Neural crest cell (in vitro differentiated cells): ENCODE measurements around the gene GNG2. TPM values are rescaled to one million over a fixed set of nuclear protein-coding genes. Genes with fewer than 3 reads are reported as not detected.

Experiments
- DNase-seq: peaks from one replicate; pipeline ENCODE4 v3.0.0; 2021; ENCODE audit warnings: low read depth, mixed read lengths, low spot score
- H3K27ac Mint-ChIP-seq: one replicate; pipeline ENCODE4 v1.8.0; 2021; ENCODE audit warnings: mild to moderate bottlenecking, mixed read lengths; ENCODE audit not compliant: unreplicated experiment
- H3K27me3 Mint-ChIP-seq: 2 replicates; pipeline ENCODE4 v1.8.0; 2021; ENCODE audit warnings: low read depth, mild to moderate bottlenecking, mixed read lengths
- H3K36me3 Mint-ChIP-seq: 2 replicates; pipeline ENCODE4 v1.8.0; 2021; ENCODE audit warnings: low read depth, mild to moderate bottlenecking, mixed read lengths
- H3K4me1 Mint-ChIP-seq: 2 replicates; pipeline ENCODE4 v1.8.0; 2021; ENCODE audit warnings: mixed read lengths
- H3K4me3 Mint-ChIP-seq: one replicate; pipeline ENCODE4 v1.8.0; 2021; ENCODE audit warnings: mild to moderate bottlenecking, mixed read lengths
- H3K9me3 Mint-ChIP-seq: 2 replicates; pipeline ENCODE4 v1.8.0; 2021; ENCODE audit warnings: mixed read lengths
- total RNA-seq: library from RNA; stranded (reverse); gene quantifications from 2 replicates; pipeline ENCODE4 v1.2.1, GENCODE V29; 2021
- TF ChIP-seq, protein P1 (sequence below): fragments of 200-600 bp; sonication (generic); conservative IDR thresholded peaks from 2 replicates; pipeline ENCODE4 v1.5.0; 2021; ENCODE audit warnings: antibody characterized with exemption, mild to moderate bottlenecking

The GNG2 gene
- total RNA-seq, 1 donor from 2014 or later: 174 TPM

DNA sequence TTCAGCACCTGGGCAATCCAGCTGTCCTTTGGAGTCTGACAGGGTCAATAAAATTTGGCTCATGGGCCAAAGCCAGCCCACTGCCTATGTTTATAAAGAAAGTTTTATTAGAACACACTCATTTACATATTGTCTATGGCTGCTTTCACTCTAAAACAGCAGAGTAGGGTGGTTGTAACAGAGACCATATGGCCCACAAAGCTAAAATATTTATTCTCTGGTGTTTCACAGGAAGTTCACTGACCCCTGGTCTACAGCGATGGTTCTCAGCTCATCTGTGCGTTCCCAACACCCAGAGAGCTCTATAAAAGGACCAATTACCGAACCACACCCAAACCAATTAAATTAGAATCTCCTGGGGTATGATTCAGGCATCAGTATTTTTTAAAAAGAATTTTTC lies 91.2 kb downstream of the GNG2 start:
- DNase-seq: no peak
- Mint-ChIP-seq H3K27ac (no peak overlapping the region), H3K36me3 (peaks cover 73% of the 10 kb centered on the region), H3K9me3 (peaks cover 8% of the 10 kb centered on the region), H3K4me3 (no peak overlapping the region), H3K4me1 (peaks cover 47% of the 10 kb centered on the region), H3K27me3 (no peaks in the 10 kb centered on the region)
- TF ChIP-seq, protein P1, sequence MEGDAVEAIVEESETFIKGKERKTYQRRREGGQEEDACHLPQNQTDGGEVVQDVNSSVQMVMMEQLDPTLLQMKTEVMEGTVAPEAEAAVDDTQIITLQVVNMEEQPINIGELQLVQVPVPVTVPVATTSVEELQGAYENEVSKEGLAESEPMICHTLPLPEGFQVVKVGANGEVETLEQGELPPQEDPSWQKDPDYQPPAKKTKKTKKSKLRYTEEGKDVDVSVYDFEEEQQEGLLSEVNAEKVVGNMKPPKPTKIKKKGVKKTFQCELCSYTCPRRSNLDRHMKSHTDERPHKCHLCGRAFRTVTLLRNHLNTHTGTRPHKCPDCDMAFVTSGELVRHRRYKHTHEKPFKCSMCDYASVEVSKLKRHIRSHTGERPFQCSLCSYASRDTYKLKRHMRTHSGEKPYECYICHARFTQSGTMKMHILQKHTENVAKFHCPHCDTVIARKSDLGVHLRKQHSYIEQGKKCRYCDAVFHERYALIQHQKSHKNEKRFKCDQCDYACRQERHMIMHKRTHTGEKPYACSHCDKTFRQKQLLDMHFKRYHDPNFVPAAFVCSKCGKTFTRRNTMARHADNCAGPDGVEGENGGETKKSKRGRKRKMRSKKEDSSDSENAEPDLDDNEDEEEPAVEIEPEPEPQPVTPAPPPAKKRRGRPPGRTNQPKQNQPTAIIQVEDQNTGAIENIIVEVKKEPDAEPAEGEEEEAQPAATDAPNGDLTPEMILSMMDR: no peak

DNA sequence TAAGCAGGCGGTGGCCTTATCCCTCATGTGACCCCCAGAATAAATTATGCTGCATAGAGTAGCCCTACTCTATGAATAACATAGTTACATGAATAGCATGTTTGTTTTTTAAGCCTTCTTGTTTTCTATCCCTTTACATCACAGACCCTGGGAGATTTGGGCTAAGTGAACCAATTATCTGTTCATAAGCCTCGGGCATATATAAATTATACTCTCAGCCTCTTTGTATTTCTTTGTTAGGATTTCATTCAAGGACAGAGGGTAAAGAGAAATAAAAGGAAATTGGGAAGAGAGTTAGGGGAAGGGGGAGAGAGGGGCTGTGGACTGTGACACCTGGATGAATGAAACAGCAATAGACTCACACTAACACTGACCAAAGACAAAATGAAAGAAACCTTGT lies 93.6 kb downstream of the GNG2 start:
- H3K9me3 Mint-ChIP-seq: peaks cover 18% of the 10 kb centered on the region
- peaks cover 46% of the 10 kb centered on the region for H3K4me1 Mint-ChIP-seq
- TF ChIP-seq, protein P1: no peak
- no peak for DNase-seq
- peak overlapping the region; percentile 50 for H3K27ac Mint-ChIP-seq
- peak overlapping the region; percentile 25 for H3K4me3 Mint-ChIP-seq
- H3K27me3 Mint-ChIP-seq: no peaks in the 10 kb centered on the region
- H3K36me3 Mint-ChIP-seq: peaks cover 78% of the 10 kb centered on the region

GRCh38 chr14:51954657-51955056 lies 94.2 kb downstream of the GNG2 start:
- TF ChIP-seq, protein P1: no peak
- Mint-ChIP-seq H3K4me1 (peaks cover 43% of the 10 kb centered on the region), H3K27me3 (no peaks in the 10 kb centered on the region), H3K4me3 (no peak overlapping the region), H3K27ac (peak overlapping the region; percentile 50), H3K36me3 (peaks cover 81% of the 10 kb centered on the region), H3K9me3 (peaks cover 22% of the 10 kb centered on the region)
- no peak for DNase-seq

- Mint-ChIP-seq H3K4me1 (peaks cover 33% of the 10 kb centered on the region), H3K27ac (no peak overlapping the region), H3K4me3 (no peak overlapping the region), H3K27me3 (no peaks in the 10 kb centered on the region), H3K9me3 (peaks cover 28% of the 10 kb centered on the region), H3K36me3 (peaks cover 73% of the 10 kb centered on the region)
- TF ChIP-seq, protein P1: no peak
- no peak for DNase-seq
These were observed 97.5 kb downstream of the GNG2 start for GRCh38 chr14:51957950-51958349.

DNA sequence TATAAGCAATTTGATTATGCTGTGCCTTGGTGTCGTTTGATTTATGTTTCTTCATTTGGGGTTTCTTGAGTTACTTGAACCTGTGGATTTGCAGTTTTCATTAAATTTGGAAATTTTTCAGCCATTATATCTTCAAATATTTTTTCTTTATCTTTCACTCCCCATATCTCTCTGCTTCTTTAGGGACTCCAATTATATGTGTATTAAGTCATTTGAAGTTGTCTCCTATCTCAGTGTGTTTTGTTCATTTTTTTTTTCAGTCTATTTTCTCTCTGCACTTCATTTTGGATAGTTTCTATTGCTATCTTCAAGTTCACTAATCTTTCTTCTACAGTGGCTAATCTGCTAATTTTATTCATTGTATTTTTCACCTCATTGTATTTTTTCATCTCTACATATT lies 99.5 kb downstream of the GNG2 start:
- TF ChIP-seq, protein P1: no peak
- DNase-seq: no peak
- Mint-ChIP-seq H3K27me3 (no peaks in the 10 kb centered on the region), H3K4me1 (peaks cover 26% of the 10 kb centered on the region), H3K27ac (no peak overlapping the region), H3K4me3 (no peak overlapping the region), H3K9me3 (peaks cover 28% of the 10 kb centered on the region), H3K36me3 (peaks cover 68% of the 10 kb centered on the region)

GRCh38 chr14:51960866-51961265 lies 100.5 kb downstream of the GNG2 start:
- H3K4me3 Mint-ChIP-seq: no peak overlapping the region
- peaks cover 28% of the 10 kb centered on the region for H3K9me3 Mint-ChIP-seq
- H3K27me3 Mint-ChIP-seq: no peaks in the 10 kb centered on the region
- DNase-seq: no peak
- H3K36me3 Mint-ChIP-seq: peaks cover 70% of the 10 kb centered on the region
- TF ChIP-seq, protein P1: no peak
- H3K4me1 Mint-ChIP-seq: peaks cover 26% of the 10 kb centered on the region
- H3K27ac Mint-ChIP-seq: peak overlapping the region; percentile 44
